Neural crest cell (in vitro differentiated cells): ENCODE data around the gene UNC5A. TPM values are rescaled to one million over a fixed set of nuclear protein-coding genes. Genes with fewer than 3 reads are reported as not detected.
"Not testable (repeated sequence)": the region's sequence is repeated elsewhere in the genome, so short reads cannot be mapped to it uniquely, and the experiment has no call there.

Experiments used
- DNase-seq: peaks from one replicate; pipeline ENCODE4 v3.0.0; 2021; ENCODE audit warnings: low read depth, mixed read lengths, low spot score
- H3K27ac Mint-ChIP-seq: one replicate; pipeline ENCODE4 v1.8.0; 2021; ENCODE audit warnings: mild to moderate bottlenecking, mixed read lengths; ENCODE audit not compliant: unreplicated experiment
- H3K27me3 Mint-ChIP-seq: 2 replicates; pipeline ENCODE4 v1.8.0; 2021; ENCODE audit warnings: low read depth, mild to moderate bottlenecking, mixed read lengths
- H3K36me3 Mint-ChIP-seq: 2 replicates; pipeline ENCODE4 v1.8.0; 2021; ENCODE audit warnings: low read depth, mild to moderate bottlenecking, mixed read lengths
- H3K4me1 Mint-ChIP-seq: 2 replicates; pipeline ENCODE4 v1.8.0; 2021; ENCODE audit warnings: mixed read lengths
- H3K4me3 Mint-ChIP-seq: one replicate; pipeline ENCODE4 v1.8.0; 2021; ENCODE audit warnings: mild to moderate bottlenecking, mixed read lengths
- H3K9me3 Mint-ChIP-seq: 2 replicates; pipeline ENCODE4 v1.8.0; 2021; ENCODE audit warnings: mixed read lengths
- total RNA-seq: library from RNA; stranded (reverse); gene quantifications from 2 replicates; pipeline ENCODE4 v1.2.1, GENCODE V29; 2021
- TF ChIP-seq, protein P1 (sequence below): fragments of 200-600 bp; sonication (generic); conservative IDR thresholded peaks from 2 replicates; pipeline ENCODE4 v1.5.0; 2021; ENCODE audit warnings: antibody characterized with exemption, mild to moderate bottlenecking

The UNC5A gene
- total RNA-seq, 1 donor from 2014 or later, result 0.70 TPM

DNA sequence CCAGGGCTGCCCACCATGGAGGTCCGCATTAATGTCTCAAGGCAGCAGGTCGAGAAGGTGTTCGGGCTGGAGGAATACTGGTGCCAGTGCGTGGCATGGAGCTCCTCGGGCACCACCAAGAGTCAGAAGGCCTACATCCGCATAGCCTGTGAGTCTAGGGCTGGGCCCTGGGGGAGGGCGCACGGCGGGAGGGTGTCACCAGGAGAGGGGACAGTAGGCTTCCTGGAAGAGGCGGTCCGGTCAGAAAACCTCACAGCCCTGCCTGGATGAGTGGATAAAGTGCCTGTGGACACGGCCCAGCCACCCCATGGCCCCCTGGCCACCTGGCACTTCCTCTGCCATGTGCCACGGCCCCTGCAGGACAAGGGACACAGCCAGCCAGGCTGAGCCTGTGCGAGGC lies 57.8 kb downstream of the UNC5A start:
- no peak overlapping the region for H3K4me3 Mint-ChIP-seq
- peak overlapping the region; percentile 91 for H3K27ac Mint-ChIP-seq
- peaks cover 22% of the 10 kb centered on the region for H3K4me1 Mint-ChIP-seq
- H3K36me3 Mint-ChIP-seq, result no peaks in the 10 kb centered on the region
- no peaks in the 10 kb centered on the region for H3K9me3 Mint-ChIP-seq
- H3K27me3 Mint-ChIP-seq, result peaks cover 32% of the 10 kb centered on the region
- DNase-seq, result no peak
- TF ChIP-seq, protein P1, sequence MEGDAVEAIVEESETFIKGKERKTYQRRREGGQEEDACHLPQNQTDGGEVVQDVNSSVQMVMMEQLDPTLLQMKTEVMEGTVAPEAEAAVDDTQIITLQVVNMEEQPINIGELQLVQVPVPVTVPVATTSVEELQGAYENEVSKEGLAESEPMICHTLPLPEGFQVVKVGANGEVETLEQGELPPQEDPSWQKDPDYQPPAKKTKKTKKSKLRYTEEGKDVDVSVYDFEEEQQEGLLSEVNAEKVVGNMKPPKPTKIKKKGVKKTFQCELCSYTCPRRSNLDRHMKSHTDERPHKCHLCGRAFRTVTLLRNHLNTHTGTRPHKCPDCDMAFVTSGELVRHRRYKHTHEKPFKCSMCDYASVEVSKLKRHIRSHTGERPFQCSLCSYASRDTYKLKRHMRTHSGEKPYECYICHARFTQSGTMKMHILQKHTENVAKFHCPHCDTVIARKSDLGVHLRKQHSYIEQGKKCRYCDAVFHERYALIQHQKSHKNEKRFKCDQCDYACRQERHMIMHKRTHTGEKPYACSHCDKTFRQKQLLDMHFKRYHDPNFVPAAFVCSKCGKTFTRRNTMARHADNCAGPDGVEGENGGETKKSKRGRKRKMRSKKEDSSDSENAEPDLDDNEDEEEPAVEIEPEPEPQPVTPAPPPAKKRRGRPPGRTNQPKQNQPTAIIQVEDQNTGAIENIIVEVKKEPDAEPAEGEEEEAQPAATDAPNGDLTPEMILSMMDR, result no peak

DNA sequence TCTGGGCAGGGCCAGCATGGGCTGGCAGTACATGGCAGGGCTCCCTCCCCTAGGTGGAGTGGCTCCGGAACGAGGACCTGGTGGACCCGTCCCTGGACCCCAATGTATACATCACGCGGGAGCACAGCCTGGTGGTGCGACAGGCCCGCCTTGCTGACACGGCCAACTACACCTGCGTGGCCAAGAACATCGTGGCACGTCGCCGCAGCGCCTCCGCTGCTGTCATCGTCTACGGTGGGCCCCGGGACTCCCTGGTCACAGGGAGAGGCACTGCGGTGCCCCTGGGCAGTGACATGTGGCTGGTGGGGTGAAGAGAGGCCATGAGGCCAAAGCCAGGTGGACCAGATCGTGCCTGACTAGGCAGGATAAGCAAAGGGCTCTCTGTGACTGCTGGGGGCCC lies 58.4 kb downstream of the UNC5A start:
- no peak overlapping the region for H3K27ac Mint-ChIP-seq
- no peak overlapping the region for H3K4me3 Mint-ChIP-seq
- DNase-seq, result no peak
- TF ChIP-seq, protein P1, result no peak
- H3K9me3 Mint-ChIP-seq, result no peaks in the 10 kb centered on the region
- peaks cover 20% of the 10 kb centered on the region for H3K4me1 Mint-ChIP-seq
- H3K36me3 Mint-ChIP-seq, result no peaks in the 10 kb centered on the region
- H3K27me3 Mint-ChIP-seq, result peaks cover 32% of the 10 kb centered on the region

DNA sequence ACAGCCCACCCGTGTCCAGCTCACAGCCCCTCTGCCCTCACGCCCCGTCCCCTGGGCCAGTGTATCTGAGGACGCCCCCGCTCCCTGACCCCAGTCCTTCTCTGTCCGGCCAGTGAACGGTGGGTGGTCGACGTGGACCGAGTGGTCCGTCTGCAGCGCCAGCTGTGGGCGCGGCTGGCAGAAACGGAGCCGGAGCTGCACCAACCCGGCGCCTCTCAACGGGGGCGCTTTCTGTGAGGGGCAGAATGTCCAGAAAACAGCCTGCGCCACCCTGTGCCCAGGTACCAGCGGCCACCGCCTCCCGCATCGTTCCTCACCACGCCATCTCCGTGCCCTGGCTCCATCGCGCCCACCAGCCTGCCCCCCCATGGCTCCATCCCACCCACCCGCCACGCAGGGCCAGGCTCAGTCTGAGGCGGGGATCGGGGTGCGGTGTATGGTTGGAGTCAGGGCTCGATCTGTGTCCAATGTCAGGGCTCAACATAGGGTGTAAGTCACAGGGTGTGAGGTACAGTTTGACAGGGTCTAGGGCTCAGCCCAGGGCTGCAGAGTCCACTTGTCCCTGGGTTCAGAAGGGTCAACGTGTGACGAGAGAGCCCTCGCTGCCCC lies 59.2 kb downstream of the UNC5A start:
- no peaks in the 10 kb centered on the region for H3K9me3 Mint-ChIP-seq
- H3K36me3 Mint-ChIP-seq, result no peaks in the 10 kb centered on the region
- peaks cover 20% of the 10 kb centered on the region for H3K4me1 Mint-ChIP-seq
- H3K27ac Mint-ChIP-seq, result no peak overlapping the region
- peaks cover 34% of the 10 kb centered on the region for H3K27me3 Mint-ChIP-seq
- H3K4me3 Mint-ChIP-seq, result no peak overlapping the region
- TF ChIP-seq, protein P1, result no peak
- no peak for DNase-seq

DNA sequence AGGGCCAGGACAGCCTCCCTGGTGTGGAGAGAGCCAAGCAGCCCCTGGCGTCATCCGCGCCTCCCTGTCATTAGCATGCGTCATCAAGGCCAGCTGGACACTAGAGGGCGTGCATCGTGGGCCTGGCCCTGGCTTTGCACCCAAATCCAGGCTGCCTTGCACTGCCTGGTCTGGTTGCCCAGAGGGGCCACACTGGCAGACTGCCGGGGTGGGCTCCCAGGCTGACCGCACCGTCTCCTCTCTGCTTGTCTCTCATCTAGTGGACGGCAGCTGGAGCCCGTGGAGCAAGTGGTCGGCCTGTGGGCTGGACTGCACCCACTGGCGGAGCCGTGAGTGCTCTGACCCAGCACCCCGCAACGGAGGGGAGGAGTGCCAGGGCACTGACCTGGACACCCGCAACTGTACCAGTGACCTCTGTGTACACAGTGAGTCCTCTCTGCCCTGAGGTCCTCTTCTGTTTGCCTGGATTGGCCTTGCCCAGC lies 59.8 kb downstream of the UNC5A start:
- H3K27ac Mint-ChIP-seq, result no peak overlapping the region
- TF ChIP-seq, protein P1, result peak; percentile 51
- H3K4me1 Mint-ChIP-seq, result peaks cover 20% of the 10 kb centered on the region
- peak; percentile 68 for DNase-seq
- H3K36me3 Mint-ChIP-seq, result no peaks in the 10 kb centered on the region
- peaks cover 39% of the 10 kb centered on the region for H3K27me3 Mint-ChIP-seq
- H3K9me3 Mint-ChIP-seq, result no peaks in the 10 kb centered on the region
- H3K4me3 Mint-ChIP-seq, result no peak overlapping the region

DNA sequence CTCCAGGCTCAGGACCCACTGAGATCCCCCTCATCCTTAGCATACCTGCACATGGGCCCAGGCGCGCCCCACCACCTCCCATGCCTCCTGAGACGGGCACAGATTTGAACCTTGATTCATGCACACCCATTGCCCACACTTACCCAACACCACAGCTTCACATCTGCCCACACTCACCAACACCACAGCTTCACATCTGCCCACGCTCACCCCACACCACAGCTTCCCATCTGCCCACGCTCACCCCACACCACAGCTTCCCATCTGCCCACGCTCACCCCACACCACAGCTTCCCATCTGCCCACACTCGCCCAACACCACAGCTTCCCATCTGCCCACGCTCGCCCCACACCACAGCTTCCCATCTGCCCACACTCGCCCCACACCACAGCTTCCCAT lies 60.3 kb downstream of the UNC5A start:
- H3K27ac Mint-ChIP-seq, DNase-seq, H3K36me3 Mint-ChIP-seq, H3K4me3 Mint-ChIP-seq, H3K9me3 Mint-ChIP-seq: not testable (repeated sequence)
- Mint-ChIP-seq H3K27me3 (peaks cover 40% of the 10 kb centered on the region), H3K4me1 (peaks cover 20% of the 10 kb centered on the region)

DNA sequence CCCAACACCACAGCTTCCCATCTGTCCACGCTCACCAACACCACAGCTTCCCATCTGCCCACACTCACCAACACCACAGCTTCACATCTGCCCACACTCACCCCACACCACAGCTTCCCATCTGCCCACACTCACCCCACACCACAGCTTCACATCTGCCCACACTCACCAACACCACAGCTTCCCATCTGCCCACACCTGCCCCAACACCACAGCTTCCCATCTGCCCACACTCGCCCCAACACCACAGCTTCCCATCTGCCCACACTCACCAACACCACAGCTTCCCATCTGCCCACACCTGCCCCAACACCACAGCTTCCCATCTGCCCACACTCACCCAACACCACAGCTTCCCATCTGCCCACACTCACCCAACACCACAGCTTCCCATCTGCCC lies 62.2 kb downstream of the UNC5A start:
- not testable (repeated sequence) for H3K9me3 Mint-ChIP-seq, DNase-seq, H3K36me3 Mint-ChIP-seq, H3K4me1 Mint-ChIP-seq, H3K27ac Mint-ChIP-seq, H3K4me3 Mint-ChIP-seq
- peaks cover 35% of the 10 kb centered on the region for H3K27me3 Mint-ChIP-seq

DNA sequence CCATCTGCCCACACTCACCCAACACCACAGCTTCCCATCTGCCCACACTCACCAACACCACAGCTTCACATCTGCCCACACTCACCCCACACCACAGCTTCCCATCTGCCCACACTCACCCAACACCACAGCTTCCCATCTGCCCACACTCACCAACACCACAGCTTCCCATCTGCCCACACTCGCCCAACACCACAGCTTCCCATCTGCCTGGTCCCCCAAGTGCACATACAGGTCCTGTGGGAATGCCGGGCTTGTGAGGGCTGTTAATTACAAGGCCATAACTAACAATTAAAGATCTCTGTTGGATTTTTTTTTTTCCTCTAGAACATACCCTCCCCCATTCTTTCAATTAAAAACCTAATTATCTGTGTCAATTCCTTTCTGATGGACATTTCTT lies 62.7 kb downstream of the UNC5A start:
- DNase-seq, H3K36me3 Mint-ChIP-seq, H3K4me3 Mint-ChIP-seq, H3K9me3 Mint-ChIP-seq, H3K27ac Mint-ChIP-seq, H3K4me1 Mint-ChIP-seq: not testable (repeated sequence)
- peaks cover 34% of the 10 kb centered on the region for H3K27me3 Mint-ChIP-seq
